ENCODE results near the gene AHNAK2. TPM values are rescaled to one million over a fixed set of nuclear protein-coding genes. Genes with fewer than 3 reads are reported as not detected.

The AHNAK2 gene
- total and polyA plus RNA-seq, 8 donors: 1.5 to 117 (median 13.5) TPM

DNA sequence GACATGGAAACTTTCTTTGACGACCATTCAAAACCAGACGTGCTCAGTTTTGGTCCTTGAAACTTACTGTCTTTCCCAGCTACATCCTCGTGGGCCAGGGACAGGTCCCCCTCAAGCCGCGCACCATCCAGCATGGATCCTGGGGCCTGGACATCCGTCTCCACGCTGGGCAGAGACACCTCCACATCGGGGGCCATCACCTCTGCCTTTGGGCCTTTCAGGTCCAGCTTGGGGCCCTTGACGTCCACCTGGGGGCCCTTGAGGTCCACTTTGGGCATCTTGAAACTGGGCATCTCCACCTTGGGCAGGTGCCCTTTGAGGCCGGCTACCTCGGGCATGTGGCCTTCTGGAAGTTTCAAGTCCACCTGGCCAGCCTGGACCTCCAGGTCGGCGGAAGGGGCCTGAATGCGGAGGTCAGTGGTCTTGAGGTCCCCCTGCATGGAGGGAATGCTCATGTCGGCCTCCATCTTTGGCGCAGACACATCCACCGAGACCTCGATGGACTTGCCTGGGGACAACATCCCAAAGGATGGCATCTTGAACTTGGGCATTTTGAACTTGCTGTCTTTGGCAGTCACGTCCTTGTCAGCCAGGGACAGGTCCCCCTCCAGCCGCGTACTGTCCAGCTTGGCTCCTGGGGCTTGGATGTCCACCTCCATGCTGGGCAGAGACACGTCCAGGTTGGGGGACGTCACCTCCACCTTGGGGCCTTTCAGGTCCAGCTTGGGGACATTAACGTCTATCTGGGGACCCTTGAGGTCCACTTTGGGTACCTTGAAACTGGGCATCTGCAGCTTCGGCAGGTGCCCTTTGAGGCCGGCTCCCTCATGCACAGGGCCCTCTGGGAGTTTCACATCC, 36.4 kb downstream of the AHNAK2 start:
- no peak overlapping the region for H3K4me3 ChIP-seq
- peaks cover 0 to 39% (median 20%) of the 10 kb centered on the region in 4 donors for H3K36me3 ChIP-seq
- no peak for DNase-seq
- H3K4me1 ChIP-seq: no peaks in the 10 kb centered on the region
- 88 to 97% (median 92%) methylated on average over 22 to 26 of the region's 26 CpGs for WGBS, 5 donors
- TF ChIP-seq POLR2AphosphoS5 (IDR thresholded peaks at IDR 0.05): no peak
- TF ChIP-seq EP300 (IDR thresholded peaks at IDR 0.05): no peak
- no peak for TF ChIP-seq POLR2A (IDR thresholded peaks at IDR 0.05)
- TF ChIP-seq CTCF (IDR thresholded peaks at IDR 0.05): no peak
- no peaks in the 10 kb centered on the region for H3K9me3 ChIP-seq
- no peaks in the 10 kb centered on the region for H3K27me3 ChIP-seq
- no peak overlapping the region for H3K27ac ChIP-seq
- intact Hi-C loops (cut with DNase I; ENCODE audit: low total_unique reads): no loop called here

- H3K36me3 ChIP-seq: peaks cover 0 to 39% (median 20%) of the 10 kb centered on the region in 4 donors
- WGBS, 5 donors: 74 to 81% (median 76%) methylated on average over 3 of the region's 3 CpGs
- intact Hi-C loops (cut with DNase I; ENCODE audit: low total_unique reads): no loop called here
Measured at GRCh38 chr14:104940526-104941150, 37.5 kb downstream of the AHNAK2 start.

DNA sequence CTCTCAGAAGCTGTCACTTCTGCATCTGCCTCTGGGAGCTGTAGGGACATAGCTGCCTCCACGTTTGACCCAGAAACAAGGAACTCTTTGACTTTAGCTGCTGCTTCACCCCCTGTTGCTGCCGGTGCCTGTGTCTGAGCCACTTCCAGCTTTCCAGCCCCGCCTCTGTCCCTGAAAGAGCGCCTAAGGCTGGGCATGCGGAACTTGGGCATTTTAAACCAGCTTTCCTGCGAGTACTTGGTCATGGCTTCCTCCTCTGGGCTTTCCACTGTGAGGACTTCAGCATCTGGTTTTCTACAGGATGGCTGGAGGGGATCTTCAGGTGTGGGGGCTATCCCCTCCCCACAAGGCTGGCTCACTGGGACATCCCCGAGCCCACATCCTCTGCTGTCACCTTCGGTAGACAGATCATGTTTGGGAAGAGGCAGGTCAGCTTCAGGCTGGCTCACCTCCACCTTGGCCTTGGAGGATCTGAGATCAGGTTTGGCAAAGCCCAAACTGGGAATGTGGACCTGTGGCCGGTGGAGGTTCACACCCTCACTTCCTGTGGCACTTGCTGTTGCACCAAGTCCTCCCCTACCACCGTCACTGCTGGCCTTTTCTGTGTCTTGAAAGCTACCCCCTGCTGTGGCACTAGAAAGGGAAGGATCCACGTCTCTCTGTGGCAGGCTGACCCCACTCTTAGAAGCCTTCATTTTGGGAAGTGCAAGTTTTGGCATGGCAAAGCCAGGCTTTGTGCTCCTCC, 38.3 kb downstream of the AHNAK2 start:
- Histone ChIP-seq H3K36me3 (peaks cover 0 to 39% (median 16%) of the 10 kb centered on the region in 4 donors), H3K9me3 (no peaks in the 10 kb centered on the region), H3K27me3 (peaks cover 0 to under 1% (median 0%) of the 10 kb centered on the region in 3 donors), H3K27ac (no peak overlapping the region), H3K4me1 (no peaks in the 10 kb centered on the region), H3K4me3 (no peak overlapping the region)
- no peak for DNase-seq
- no peak for TF ChIP-seq POLR2AphosphoS5 (IDR thresholded peaks at IDR 0.05)
- TF ChIP-seq EP300 (IDR thresholded peaks at IDR 0.05): no peak
- TF ChIP-seq CTCF (IDR thresholded peaks at IDR 0.05): no peak
- TF ChIP-seq POLR2A (IDR thresholded peaks at IDR 0.05): no peak
- intact Hi-C loops (cut with DNase I; ENCODE audit: low total_unique reads): no loop called here
- 42 to 65% (median 50%) methylated on average over 11 of the region's 11 CpGs for whole genome bisulfite sequencing, 5 donors

More at GRCh38 chr14:104940526-104941150, 37.5 kb downstream of the AHNAK2 start:
- Histone ChIP-seq H3K9me3 (no peaks in the 10 kb centered on the region), H3K27me3 (no peaks in the 10 kb centered on the region), H3K4me1 (no peaks in the 10 kb centered on the region), H3K4me3 (no peak overlapping the region), H3K27ac (no peak overlapping the region)
- DNase-seq: peak in 1 of 2 donors; percentile 40
- no peak for TF ChIP-seq POLR2A (IDR thresholded peaks at IDR 0.05)
- no peak for TF ChIP-seq POLR2AphosphoS5 (IDR thresholded peaks at IDR 0.05)
- TF ChIP-seq EP300 (IDR thresholded peaks at IDR 0.05): no peak
- no peak for TF ChIP-seq CTCF (IDR thresholded peaks at IDR 0.05)

- Histone ChIP-seq H3K27me3 (peaks cover 0 to 9% (median 0%) of the 10 kb centered on the region in 3 donors), H3K27ac (no peak overlapping the region), H3K36me3 (peaks cover 0 to 39% (median 12%) of the 10 kb centered on the region in 4 donors), H3K4me3 (no peak overlapping the region), H3K4me1 (peaks cover 0 to 6% (median 4%) of the 10 kb centered on the region in 4 donors), H3K9me3 (no peaks in the 10 kb centered on the region)
- intact Hi-C loops (cut with DNase I; ENCODE audit: low total_unique reads): no loop called here
- 73 to 89% (median 81%) methylated on average over 1 of the region's 1 CpG for WGBS, 5 donors
- no peak for DNase-seq
- TF ChIP-seq CTCF (IDR thresholded peaks at IDR 0.05) (no peak), POLR2AphosphoS5 (IDR thresholded peaks at IDR 0.05) (no peak), EP300 (IDR thresholded peaks at IDR 0.05) (no peak), POLR2A (IDR thresholded peaks at IDR 0.05) (no peak)
Measured at GRCh38 chr14:104938960-104939359, 39.2 kb downstream of the AHNAK2 start.
